GM12873 (cell line): ENCODE measurements around the gene SLC45A3.

Experiments used
- TF ChIP-seq, protein P1 (sequence below): IDR thresholded peaks from 2 replicates; pipeline ENCODE4 v1.5.1; 2012; ENCODE audit warnings: low read depth, mild to moderate bottlenecking, moderate library complexity, low read length, control low read depth; ENCODE audit not compliant: insufficient read depth; ENCODE audit errors: missing control alignments

The SLC45A3 gene

DNA sequence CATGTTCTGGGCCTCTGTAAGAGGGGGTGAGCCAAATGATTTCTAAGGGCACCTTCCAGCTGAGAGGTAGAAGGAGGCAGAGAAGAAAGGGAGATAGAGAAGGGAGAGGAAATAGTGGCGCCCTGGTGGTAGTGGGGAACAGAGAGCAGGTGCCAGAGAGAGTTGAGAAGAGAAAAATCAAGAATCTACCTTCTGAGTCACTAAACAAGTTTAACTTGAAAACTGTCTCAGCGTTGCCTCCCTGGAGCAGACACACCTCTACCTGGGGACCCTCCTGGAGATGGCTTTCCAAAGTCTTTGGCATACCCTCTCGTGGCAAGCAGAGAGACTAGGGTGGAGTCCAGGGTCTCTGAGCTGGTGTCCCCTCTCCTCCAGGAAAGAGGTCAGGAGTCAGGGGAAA lies 1.1 kb upstream of the SLC45A3 start:
- TF ChIP-seq, protein P1, sequence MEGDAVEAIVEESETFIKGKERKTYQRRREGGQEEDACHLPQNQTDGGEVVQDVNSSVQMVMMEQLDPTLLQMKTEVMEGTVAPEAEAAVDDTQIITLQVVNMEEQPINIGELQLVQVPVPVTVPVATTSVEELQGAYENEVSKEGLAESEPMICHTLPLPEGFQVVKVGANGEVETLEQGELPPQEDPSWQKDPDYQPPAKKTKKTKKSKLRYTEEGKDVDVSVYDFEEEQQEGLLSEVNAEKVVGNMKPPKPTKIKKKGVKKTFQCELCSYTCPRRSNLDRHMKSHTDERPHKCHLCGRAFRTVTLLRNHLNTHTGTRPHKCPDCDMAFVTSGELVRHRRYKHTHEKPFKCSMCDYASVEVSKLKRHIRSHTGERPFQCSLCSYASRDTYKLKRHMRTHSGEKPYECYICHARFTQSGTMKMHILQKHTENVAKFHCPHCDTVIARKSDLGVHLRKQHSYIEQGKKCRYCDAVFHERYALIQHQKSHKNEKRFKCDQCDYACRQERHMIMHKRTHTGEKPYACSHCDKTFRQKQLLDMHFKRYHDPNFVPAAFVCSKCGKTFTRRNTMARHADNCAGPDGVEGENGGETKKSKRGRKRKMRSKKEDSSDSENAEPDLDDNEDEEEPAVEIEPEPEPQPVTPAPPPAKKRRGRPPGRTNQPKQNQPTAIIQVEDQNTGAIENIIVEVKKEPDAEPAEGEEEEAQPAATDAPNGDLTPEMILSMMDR: no peak

DNA sequence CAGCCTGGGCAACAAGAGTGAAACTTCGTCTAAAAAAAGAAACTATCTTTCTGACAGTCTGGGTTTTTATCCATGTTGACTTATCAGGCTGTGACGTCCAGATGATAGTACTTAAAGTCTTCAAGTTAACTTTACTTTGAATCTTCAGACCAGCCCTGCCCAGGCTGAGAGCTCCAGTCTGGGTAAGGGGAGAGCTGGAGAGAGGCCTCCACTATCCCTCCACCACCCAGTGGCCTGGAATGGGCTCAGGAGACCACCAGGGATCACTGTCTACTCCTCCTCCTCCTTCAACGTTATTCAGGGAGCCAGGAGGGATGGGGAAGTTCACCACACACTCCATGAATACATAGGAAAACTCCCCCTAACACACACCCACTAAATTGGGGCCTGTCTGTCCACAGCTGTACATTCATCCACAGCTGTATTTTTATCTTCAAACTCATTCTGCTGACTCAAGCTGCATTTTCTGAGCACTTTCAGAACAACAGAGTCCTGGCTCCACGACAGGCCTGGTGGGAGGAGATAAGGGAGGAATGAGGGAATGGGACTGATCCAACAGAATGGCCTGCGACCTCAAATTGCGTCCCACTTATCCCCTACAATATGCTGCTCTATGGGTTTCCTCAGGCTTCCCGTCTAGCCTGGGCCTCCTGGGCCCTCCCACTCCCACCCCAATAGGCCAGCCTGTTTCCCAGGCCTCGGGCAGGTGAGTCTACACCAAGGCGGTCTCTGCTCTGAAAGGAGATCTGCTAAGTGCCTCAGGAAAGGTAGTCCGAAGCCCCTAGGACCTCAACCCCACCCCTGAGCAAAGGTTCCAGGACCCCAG lies 1.8 kb downstream of the SLC45A3 start:
- TF ChIP-seq, protein P1: no peak

DNA sequence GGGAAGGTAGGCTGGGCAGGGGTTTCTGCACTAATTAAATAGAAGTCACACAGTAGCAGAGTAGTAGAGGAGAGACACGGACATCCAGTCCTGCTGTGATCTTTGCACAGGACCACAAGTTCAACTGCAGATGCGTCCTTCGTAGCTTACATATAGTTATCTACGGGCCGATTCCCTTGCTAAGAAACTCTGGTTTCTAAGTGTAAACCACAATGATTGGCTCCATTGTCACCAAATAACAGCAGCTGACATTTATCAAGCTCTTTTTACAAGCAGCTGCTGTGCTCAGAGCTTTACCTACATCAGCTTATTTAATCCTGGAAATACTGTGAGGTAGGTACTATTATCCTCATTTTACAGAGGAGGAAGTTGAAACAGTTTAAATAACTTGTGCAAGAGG lies 3.1 kb downstream of the SLC45A3 start:
- TF ChIP-seq, protein P1: no peak

DNA sequence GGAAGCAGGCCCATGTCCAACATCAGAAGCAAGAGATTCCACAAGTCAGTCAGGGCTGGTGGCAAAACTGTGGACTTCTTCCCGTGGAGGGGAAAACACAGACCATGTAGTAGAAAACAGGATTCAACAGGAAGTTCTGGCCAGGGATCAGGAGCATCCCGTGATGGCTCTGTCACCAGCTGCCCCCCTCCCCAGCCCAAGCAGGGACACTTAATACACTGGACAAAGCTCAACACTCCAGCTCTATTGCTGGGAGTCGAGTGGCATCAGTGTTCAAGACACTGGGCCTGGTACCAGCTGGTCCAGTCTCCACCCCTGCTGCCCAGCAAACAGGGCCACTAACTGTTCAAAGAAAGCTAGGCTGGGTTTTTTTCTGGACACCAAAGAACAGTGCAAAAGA lies 3.7 kb downstream of the SLC45A3 start:
- TF ChIP-seq, protein P1: no peak

DNA sequence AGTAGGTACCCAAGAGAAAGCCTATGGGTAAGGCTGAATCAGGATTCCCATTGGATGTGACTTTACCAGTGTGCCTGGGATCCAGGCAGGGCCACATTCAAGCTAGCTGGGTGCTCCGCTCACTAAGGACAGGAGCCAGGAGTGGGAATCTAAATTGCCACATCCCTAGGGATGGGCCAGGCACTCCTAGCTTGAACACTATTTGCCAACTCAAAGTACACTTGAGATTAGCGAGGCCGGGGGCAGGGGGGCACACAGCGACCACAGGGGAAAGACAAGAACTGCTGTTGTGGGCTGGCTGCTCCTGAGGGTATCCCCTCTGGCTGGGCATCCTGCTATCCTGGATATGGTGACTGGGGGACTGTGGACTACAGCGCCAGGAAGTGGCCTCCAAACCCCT lies 4.3 kb downstream of the SLC45A3 start:
- TF ChIP-seq, protein P1: no peak

DNA sequence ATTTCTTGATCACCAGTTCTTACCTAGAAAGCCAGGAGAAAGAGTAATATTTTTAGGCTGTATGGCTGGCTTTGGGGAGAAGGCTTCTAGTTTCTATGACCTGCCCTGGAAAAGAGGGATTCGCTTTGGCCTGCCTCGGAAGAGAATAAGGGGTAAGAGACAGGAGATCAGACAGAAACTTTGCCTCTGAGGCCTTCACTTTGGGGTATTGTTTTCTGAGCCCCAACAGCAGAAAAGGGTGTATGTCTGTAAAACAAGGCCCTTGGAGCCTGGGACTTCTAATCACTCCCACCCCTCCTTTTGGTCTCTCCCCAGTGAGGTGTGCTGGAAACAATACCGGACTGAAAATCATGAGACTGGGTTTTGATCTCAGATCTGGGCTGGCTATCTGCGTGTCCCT lies 5.1 kb downstream of the SLC45A3 start:
- TF ChIP-seq, protein P1: no peak

DNA sequence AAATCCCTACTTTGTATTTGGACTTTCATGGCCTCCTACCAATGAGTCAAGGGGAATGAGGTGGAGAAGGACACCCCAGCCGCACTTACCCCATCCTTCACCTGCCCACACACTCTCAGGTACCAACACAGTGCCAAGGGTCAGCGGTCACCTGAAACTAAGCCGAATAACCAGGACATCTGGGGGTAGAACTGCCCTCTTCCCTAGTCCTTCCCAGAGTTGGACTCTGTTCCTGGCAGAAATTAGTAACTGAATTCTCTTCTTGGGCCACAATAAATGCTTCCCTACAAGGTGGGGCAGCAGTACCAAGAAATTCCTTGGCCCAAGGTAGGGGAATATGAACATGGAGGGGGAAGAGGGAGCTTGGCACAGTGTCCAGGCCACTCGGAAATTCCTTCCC lies 7.3 kb downstream of the SLC45A3 start:
- TF ChIP-seq, protein P1: no peak
